Measurements from ENCODE around the gene TMEM140. TPM values are rescaled to one million over a fixed set of nuclear protein-coding genes. Genes with fewer than 3 reads are reported as not detected.

TMEM140 gene
- total RNA-seq, 2 donors from 2014 or later: 8.3 to 13.6 TPM

DNA sequence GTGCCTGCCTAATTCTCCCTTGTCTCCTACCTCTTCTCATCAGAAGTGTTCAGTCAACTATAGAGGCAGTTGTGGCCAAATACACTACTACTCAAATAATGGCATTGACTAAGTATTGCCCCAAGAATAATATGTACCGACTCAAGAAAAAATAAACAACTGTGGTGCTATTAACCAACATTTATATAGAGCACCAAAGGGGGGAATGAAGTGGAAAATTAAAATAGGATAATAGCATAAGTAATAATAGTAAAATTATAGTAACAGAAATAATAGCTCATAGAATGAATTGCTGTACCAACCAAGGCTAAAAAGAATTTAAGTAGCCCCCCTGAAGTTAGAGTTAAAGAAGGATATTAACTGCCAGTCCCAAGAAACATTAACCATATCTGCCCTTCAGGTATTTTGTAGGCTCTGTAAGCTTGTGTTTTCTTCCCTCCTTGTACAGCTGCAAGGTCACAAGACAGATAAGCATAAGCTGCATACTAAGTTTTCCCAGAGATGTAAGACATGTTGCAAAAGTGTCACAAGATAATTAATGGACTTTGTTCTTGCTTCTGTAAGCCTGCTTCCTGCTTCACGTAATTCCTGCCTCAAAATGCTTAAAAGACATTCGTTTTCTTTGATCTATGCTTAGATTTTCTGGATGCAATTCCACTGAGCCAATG, 33.5 kb downstream of the TMEM140 start:
- DNase-seq (ENCODE audit: low spot score in 2 of 2): no peak
- Mint-ChIP-seq H3K9me3 (peaks cover 20 to 32% of the 10 kb centered on the region in 2 donors), H3K27ac (no peak overlapping the region), H3K36me3 (peaks cover 50 to 61% of the 10 kb centered on the region in 2 donors)
- no peak for ATAC-seq

DNA sequence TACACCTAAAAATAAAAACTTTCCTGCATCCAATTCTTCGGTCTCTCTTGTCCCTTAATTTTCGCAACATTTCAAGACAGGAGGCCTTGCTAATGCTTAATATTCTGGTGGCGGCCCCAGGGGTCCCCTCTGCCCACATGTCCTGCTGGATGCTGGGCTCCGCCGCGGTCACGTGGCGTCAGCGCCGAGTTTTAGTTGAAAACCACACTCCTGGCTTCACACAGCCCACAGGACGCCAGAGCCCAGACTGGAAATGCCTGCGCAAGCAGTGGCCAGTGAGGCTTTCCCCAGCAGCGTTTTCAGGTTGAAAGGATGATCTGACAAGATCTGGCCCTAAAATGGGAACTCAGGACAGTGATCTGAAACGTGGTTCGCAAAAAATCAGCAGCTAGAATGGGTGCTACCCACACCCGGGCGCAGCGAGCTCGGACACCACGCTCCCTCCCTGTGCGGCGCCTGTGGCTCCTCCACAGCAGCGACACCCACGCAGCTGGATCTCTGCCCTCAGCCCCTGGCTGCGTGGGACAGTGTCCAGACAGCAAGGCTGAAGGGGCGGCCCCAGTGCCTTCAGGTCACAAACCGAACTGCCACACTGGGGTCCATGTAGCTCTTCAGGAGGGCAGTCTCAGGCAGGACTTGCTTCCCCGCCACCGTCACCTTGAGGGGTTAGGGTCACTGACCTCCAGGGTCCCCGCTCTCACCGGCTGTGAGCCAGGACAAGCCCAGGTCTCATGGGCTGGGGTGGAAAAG, 34.2 kb downstream of the TMEM140 start:
- peaks cover 54 to 61% of the 10 kb centered on the region in 2 donors for H3K36me3 Mint-ChIP-seq
- peak in 1 of 2 donors; percentile 40 for DNase-seq (ENCODE audit: low spot score in 2 of 2)
- ATAC-seq: no peak
- no peak overlapping the region for H3K27ac Mint-ChIP-seq
- peaks cover 20 to 32% of the 10 kb centered on the region in 2 donors for H3K9me3 Mint-ChIP-seq

GRCh38 chr7:135183478-135183877, 35.6 kb downstream of the TMEM140 start:
- Mint-ChIP-seq H3K36me3 (peaks cover 54 to 61% of the 10 kb centered on the region in 2 donors), H3K27ac (no peak overlapping the region), H3K9me3 (peaks cover 20 to 32% of the 10 kb centered on the region in 2 donors)
- no peak for ATAC-seq
- no peak for DNase-seq (ENCODE audit: low spot score in 2 of 2)

- DNase-seq (ENCODE audit: low spot score in 2 of 2): no peak
- Mint-ChIP-seq H3K27ac (no peak overlapping the region), H3K9me3 (peaks cover 20 to 27% of the 10 kb centered on the region in 2 donors), H3K36me3 (peaks cover 54% of the 10 kb centered on the region in 2 donors)
- ATAC-seq: no peak
Observed at GRCh38 chr7:135184254-135184841, 36.5 kb downstream of the TMEM140 start.

- Mint-ChIP-seq H3K27ac (peak overlapping the region in 1 of 2 donors; percentile 72), H3K9me3 (peaks cover 16 to 20% of the 10 kb centered on the region in 2 donors), H3K36me3 (peaks cover 45 to 52% of the 10 kb centered on the region in 2 donors)
- DNase-seq (ENCODE audit: low spot score in 2 of 2) (no peak), ATAC-seq (no peak)
Observed at GRCh38 chr7:135185471-135186260, 37.8 kb downstream of the TMEM140 start.

DNA sequence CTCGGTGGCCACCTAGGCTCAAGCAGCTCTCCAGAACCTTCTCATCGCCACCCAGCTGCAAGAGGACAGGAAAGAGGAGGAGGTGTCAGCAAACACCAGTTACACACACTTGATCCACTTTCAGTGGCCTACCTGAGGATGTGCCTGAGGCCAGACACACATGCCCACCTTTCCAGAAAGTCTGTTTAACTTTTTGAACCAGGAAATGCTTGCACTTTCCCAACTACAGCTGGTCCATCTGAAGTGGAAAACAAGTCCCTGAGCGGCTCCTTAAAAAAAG, 38.3 kb downstream of the TMEM140 start:
- H3K36me3 Mint-ChIP-seq: peaks cover 39 to 51% of the 10 kb centered on the region in 2 donors
- no peak for DNase-seq (ENCODE audit: low spot score in 2 of 2)
- H3K27ac Mint-ChIP-seq: peak overlapping the region in 1 of 2 donors; percentile 66
- ATAC-seq: no peak
- peaks cover 16 to 17% of the 10 kb centered on the region in 2 donors for H3K9me3 Mint-ChIP-seq

DNA sequence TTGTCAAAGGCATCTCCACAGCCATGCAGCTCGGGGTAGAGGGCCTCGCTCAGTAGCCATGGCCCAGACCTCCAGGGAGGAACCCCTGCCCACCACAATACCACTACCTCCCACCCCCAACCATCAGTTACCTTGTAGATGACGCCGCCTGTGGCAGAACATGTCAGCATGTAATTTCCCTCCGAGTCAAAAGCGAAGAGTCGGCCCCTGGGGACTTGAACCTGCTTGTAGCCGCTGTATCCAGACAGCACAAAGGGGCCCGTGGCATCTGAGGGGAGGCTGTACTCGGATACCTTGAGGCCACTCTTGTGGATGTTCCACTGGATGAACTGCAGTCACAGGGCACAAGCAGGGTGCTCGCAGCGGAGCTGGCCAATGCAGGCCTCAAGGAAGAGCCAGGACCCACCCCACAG, 39.0 kb downstream of the TMEM140 start:
- Mint-ChIP-seq H3K27ac (peak overlapping the region in 1 of 2 donors; percentile 66), H3K36me3 (peaks cover 33 to 45% of the 10 kb centered on the region in 2 donors), H3K9me3 (peaks cover 11 to 12% of the 10 kb centered on the region in 2 donors)
- ATAC-seq (peak in 1 of 2 donors; percentile 43), DNase-seq (ENCODE audit: low spot score in 2 of 2) (no peak)

DNA sequence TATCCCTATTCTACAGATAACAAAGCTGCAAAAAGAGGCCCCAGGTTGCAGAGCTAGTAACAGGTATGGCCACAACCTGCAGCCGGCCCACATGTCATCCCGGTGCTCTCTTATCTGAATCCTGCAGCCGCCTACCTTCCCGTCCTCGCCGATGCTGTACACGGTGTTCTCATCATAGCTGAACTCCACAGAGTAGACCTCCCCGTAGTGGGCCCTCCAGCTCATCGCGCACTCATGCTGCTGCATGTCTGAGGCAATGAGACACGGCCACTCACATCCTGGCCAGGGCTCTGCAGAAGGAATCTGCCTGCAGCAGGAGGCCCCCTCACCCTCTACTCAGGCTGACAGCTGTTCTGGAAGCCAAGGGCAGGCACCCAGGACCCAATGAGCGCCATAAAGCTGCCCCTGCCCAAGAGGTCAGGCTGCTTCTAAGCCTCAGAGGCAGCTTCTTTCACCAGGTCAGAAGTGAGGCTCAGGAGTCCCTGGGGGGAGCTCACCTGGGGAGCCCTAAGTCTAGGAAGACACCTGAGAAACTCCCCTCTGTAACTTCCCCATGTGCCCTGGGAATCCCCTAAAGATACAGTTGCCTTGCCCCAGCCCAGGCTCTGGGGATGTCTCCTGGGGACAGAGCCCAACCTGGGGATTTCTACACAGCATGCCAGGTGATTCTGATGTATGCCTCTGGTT, 40.6 kb downstream of the TMEM140 start:
- peak in 1 of 2 donors; percentile 25 for DNase-seq (ENCODE audit: low spot score in 2 of 2)
- Mint-ChIP-seq H3K27ac (peak overlapping the region in 1 of 2 donors; percentile 48), H3K9me3 (peaks cover 3 to 5% of the 10 kb centered on the region in 2 donors), H3K36me3 (peaks cover 17 to 37% of the 10 kb centered on the region in 2 donors)
- no peak for ATAC-seq

GRCh38 chr7:135189221-135189662, 41.4 kb downstream of the TMEM140 start:
- no peaks in the 10 kb centered on the region for H3K9me3 Mint-ChIP-seq
- DNase-seq (ENCODE audit: low spot score in 2 of 2) (no peak), ATAC-seq (no peak)
- peaks cover 12 to 30% of the 10 kb centered on the region in 2 donors for H3K36me3 Mint-ChIP-seq
- no peak overlapping the region for H3K27ac Mint-ChIP-seq

DNA sequence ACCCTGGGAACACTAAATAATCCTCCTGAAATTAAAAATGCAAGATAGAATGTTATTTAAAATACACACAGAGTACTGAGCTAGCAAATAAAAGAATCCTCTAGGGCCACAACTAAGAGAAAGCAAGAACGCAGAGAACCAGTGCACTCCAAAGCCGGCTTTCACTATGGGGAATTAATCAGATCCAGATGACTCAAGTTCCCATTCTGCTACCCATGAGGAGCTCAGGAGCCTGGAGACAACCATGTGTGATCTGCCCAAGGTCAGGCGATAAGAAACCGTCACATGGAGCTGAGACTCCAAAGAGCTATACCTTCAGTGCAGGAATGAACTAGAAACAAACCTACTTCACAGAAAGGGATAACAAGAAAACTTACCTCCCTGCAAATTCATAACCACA, 42.1 kb downstream of the TMEM140 start:
- peak in 1 of 2 donors; percentile 16 for DNase-seq (ENCODE audit: low spot score in 2 of 2)
- no peak for ATAC-seq
- no peak overlapping the region for H3K27ac Mint-ChIP-seq
- H3K9me3 Mint-ChIP-seq: no peaks in the 10 kb centered on the region
- peaks cover 11 to 23% of the 10 kb centered on the region in 2 donors for H3K36me3 Mint-ChIP-seq

DNA sequence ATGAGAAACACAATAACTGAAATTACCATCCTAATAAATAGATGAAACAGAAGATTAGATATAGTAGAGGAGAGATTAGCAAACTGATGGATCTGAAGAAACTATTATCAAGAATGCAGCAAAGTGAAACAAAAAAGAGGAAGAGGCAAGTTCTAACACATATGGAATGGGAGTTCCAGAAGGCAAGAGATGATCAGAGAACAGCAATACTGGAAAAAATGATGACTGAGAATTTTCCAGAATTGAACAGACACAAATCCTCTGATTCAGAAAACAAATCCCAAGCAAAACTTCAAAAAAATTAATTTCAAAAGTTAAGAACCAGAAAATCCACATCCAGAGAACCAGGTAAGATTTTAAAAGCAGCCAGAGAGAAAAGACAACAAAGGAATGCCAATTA, 42.8 kb downstream of the TMEM140 start:
- no peaks in the 10 kb centered on the region for H3K9me3 Mint-ChIP-seq
- ATAC-seq: no peak
- DNase-seq (ENCODE audit: low spot score in 2 of 2): no peak
- H3K27ac Mint-ChIP-seq: no peak overlapping the region
- H3K36me3 Mint-ChIP-seq: peaks cover 7 to 23% of the 10 kb centered on the region in 2 donors

GRCh38 chr7:135192914-135193536, 45.2 kb downstream of the TMEM140 start:
- H3K27ac Mint-ChIP-seq: peak overlapping the region; percentile 63 to 82
- DNase-seq (ENCODE audit: low spot score in 2 of 2) (peak in 1 of 2 donors; percentile 47), ATAC-seq (no peak)
- peaks cover 15 to 19% of the 10 kb centered on the region in 2 donors for H3K36me3 Mint-ChIP-seq
- no peaks in the 10 kb centered on the region for H3K9me3 Mint-ChIP-seq

DNA sequence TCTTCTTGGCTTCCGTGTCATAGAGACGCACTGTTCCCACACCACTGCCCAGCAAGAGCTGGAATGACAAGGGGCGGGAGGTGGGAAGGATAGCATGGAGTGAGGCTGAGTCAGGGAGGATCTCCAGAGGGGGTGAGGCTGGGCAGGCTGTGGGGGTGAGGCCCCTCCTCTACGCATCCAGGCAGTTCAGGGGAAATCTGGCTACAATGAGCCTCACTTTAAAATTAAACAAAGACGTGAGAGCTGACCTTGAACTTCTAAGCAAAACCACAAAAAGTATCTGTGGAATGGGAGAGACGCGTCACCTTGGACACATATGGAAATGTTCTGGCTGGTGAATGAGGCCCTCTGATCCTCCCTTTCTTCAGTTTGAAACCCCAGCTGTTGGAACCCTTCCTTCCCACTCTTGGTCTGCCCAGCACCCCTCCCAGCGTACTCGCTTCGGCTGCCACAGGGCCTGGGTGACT, 45.8 kb downstream of the TMEM140 start:
- H3K9me3 Mint-ChIP-seq: no peaks in the 10 kb centered on the region
- peak overlapping the region in 1 of 2 donors; percentile 63 for H3K27ac Mint-ChIP-seq
- peak in 1 of 2 donors; percentile 16 for DNase-seq (ENCODE audit: low spot score in 2 of 2)
- peaks cover 15 to 19% of the 10 kb centered on the region in 2 donors for H3K36me3 Mint-ChIP-seq
- no peak for ATAC-seq

- H3K36me3 Mint-ChIP-seq: peaks cover 15 to 24% of the 10 kb centered on the region in 2 donors
- ATAC-seq (no peak), DNase-seq (ENCODE audit: low spot score in 2 of 2) (peak in 1 of 2 donors; percentile 33)
- no peaks in the 10 kb centered on the region for H3K9me3 Mint-ChIP-seq
- H3K27ac Mint-ChIP-seq: peak overlapping the region in 1 of 2 donors; percentile 63
Observed at GRCh38 chr7:135194494-135195095, 46.7 kb downstream of the TMEM140 start.

- no peak for DNase-seq (ENCODE audit: low spot score in 2 of 2)
- no peak for ATAC-seq
- Mint-ChIP-seq H3K27ac (no peak overlapping the region), H3K9me3 (no peaks in the 10 kb centered on the region), H3K36me3 (peaks cover 15 to 22% of the 10 kb centered on the region in 2 donors)
Observed at GRCh38 chr7:135195156-135195555, 47.3 kb downstream of the TMEM140 start.
